GM12878 (cell line): Measurements from ENCODE around the gene MSH3. TPM values are rescaled to one million over a fixed set of nuclear protein-coding genes. Genes with fewer than 3 reads are reported as not detected.

Source experiments
- ATAC-seq: fragments of 200-7000 bp; cut with Tn5 transposase; 3 replicates; pipeline ENCODE4 v1.9.1; 2020; ENCODE audit warnings: mild to moderate bottlenecking, moderate library complexity
- BruUV-seq: library from RNA; stranded (reverse); fragments of 400-500 nt; replicated peaks from 2 replicates; lab custom pipeline; 2021; lab: Mats Ljungman, UMichigan
- CTCF ChIA-PET: fragments of 300-600 bp; sonication (Branson Sonifier 250); formaldehyde crosslinking; extraction: SDS; loops from one replicate; lab custom pipeline; 2021; ENCODE audit warnings: inconsistent platforms; lab: Yijun Ruan, JAX
- POLR2A ChIA-PET: fragments of 350-600 bp; formaldehyde crosslinking; extraction: SDS; loops from one replicate; lab custom pipeline; 2021; ENCODE audit warnings: inconsistent platforms; lab: Charles Lee
- RAD21 ChIA-PET: fragments of 300-600 bp; sonication (Branson Sonifier 250); formaldehyde crosslinking; loops from one replicate; lab custom pipeline; 2023; ENCODE audit warnings: antibody characterized with exemption; ENCODE audit not compliant: unreplicated experiment; lab: Charles Lee
- SMC1A ChIA-PET: fragments of 300-600 bp; sonication (Branson Sonifier 250); formaldehyde crosslinking; loops from one replicate; lab custom pipeline; 2023; ENCODE audit not compliant: unreplicated experiment, uncharacterized antibody; lab: Charles Lee
- DNase-seq: peaks from one replicate; pipeline ENCODE4 v3.0.0-alpha.2; 2011; ENCODE audit warnings: low read depth, low spot score
- FAIRE-seq: peaks from 3 replicates; lab custom pipeline; 2011; peaks lifted over from hg19 to GRCh38; lab: Jason Lieb, UNC
- H2AFZ ChIP-seq: 2 replicates; pipeline ENCODE4 v1.6.0; 2011; ENCODE audit warnings: low read depth, low read length, control low read depth; ENCODE audit not compliant: control insufficient read depth
- H3K27ac ChIP-seq: 2 replicates; pipeline ENCODE4 v1.5.1; 2011; ENCODE audit warnings: control low read depth; ENCODE audit not compliant: control insufficient read depth, insufficient read depth
- H3K27me3 ChIP-seq, 2 experiments: replicated peaks in 1 of 2; 2 replicates each; pipeline versions ENCODE4 v1.6.0 to v1.6.1; 2011; ENCODE audit warnings: low read length in 1 of 2; ENCODE audit not compliant: control insufficient read depth in 2 of 2, insufficient read depth in 2 of 2
- H3K36me3 ChIP-seq, 2 experiments: 2 replicates each; pipeline ENCODE4 v1.5.1; 2011; ENCODE audit warnings: low read length in 1 of 2; ENCODE audit not compliant: control insufficient read depth in 2 of 2, insufficient read depth in 2 of 2
- H3K4me1 ChIP-seq: 2 replicates; pipeline ENCODE4 v1.6.1; 2011; ENCODE audit warnings: mild to moderate bottlenecking, low read length, moderate library complexity, mixed read lengths; ENCODE audit not compliant: control insufficient read depth, insufficient read depth
- H3K4me2 ChIP-seq: 2 replicates; pipeline ENCODE4 v1.6.0; 2011; ENCODE audit warnings: control low read depth; ENCODE audit not compliant: control insufficient read depth, insufficient read depth
- H3K4me3 ChIP-seq: fragments of 200-600 bp; sonication (generic); 2 replicates; pipeline ENCODE4 v1.5.1; 2016
- H3K79me2 ChIP-seq: 2 replicates; pipeline ENCODE4 v1.6.0; 2011; ENCODE audit warnings: low read length; ENCODE audit not compliant: control insufficient read depth, insufficient read depth
- H3K9ac ChIP-seq: 2 replicates; pipeline ENCODE4 v1.8.0; 2011; ENCODE audit warnings: low read length, control low read depth, mixed read lengths; ENCODE audit not compliant: control insufficient read depth, insufficient read depth
- H3K9me3 ChIP-seq: replicated peaks from 3 replicates; pipeline ENCODE4 v1.5.1; 2011; ENCODE audit warnings: mild to moderate bottlenecking, low read length; ENCODE audit not compliant: control insufficient read depth, insufficient read depth
- H4K20me1 ChIP-seq: 2 replicates; pipeline ENCODE4 v1.6.0; 2011; ENCODE audit not compliant: control insufficient read depth, insufficient read depth
- CBX5 ChIP-seq: sonication (generic); IDR thresholded peaks from 2 replicates; pipeline ENCODE4 v1.6.1; 2016; ENCODE audit warnings: low read depth, moderate library complexity, mild to moderate bottlenecking, inconsistent platforms
- DPF2 ChIP-seq: fragments of 450-650 bp; IDR thresholded peaks from 2 replicates; pipeline ENCODE4 v1.6.1; 2017; ENCODE audit warnings: mild to moderate bottlenecking
- PAX5 ChIP-seq: IDR thresholded peaks from 2 replicates; pipeline ENCODE4 v1.6.1; 2011; ENCODE audit warnings: low read depth, low read length, borderline replicate concordance
- POLR2AphosphoS5 ChIP-seq: IDR thresholded peaks from 2 replicates; pipeline ENCODE4 v1.6.1; 2011; ENCODE audit warnings: mild to moderate bottlenecking, low read length, inconsistent platforms
- RUNX3 ChIP-seq: IDR thresholded peaks from 2 replicates; pipeline ENCODE4 v1.6.1; 2012; ENCODE audit warnings: low read length, inconsistent platforms
- WGBS: methylation state at CpG from one replicate; pipeline ENCODE4 v1.1.6; 2016; ENCODE audit warnings: low lambda C conversion rate; ENCODE audit not compliant: insufficient replicate concordance, insufficient coverage; ENCODE audit errors: missing lambda C conversion rate; 5-methylcytosine and 5-hydroxymethylcytosine counted together
- in situ Hi-C: fragments of 300-500 bp; cut with MboI; formaldehyde crosslinking; loops from 9 replicates; pipeline ENCODE4 v1.14.3; 2018; ENCODE audit warnings: mixed read lengths
- intact Hi-C: fragments of 100-400 bp; cut with micrococcal nuclease; formaldehyde crosslinking; loops from one replicate; pipeline ENCODE4 v1.14.2; 2022; ENCODE audit not compliant: unreplicated experiment
- polyA plus RNA-seq, 11 experiments: library from polyadenylated mRNA; depleted of rRNA in 4 of 11; unstranded in 6 of 11; stranded (reverse) in 5 of 11; fragments of >200 nt; fragmentation: Nextera tagmentation in 4 of 11; fragmentation: Illumina TruSeq in 1 of 11; extraction: Ambion mirVana in 4 of 11; extraction: Trizol in 1 of 11; gene quantifications; 1 replicate in 1 of 11; 2 replicates in 10 of 11; pipeline versions ENCODE4 v1.2.1 to v1.2.3, GENCODE V29; 2011 to 2016; ENCODE audit warnings: inconsistent platforms in 2 of 11, missing spikeins in 2 of 11, low read depth in 1 of 11
- total RNA-seq, 4 experiments: library from RNA; depleted of rRNA in 3 of 4; stranded (reverse); fragments of >200 nt in 3 of 4; fragmentation: Illumina TruSeq in 1 of 4; extraction: Trizol in 1 of 4; gene quantifications; 2 replicates each; pipeline versions ENCODE4 v1.2.1 to v1.2.3, GENCODE V29; 2013 to 2021
- TF ChIP-seq, protein P1 (sequence below): IDR thresholded peaks from 2 replicates; pipeline ENCODE4 v1.6.1; 2011; ENCODE audit warnings: low read depth, low read length, improper control_type of control experiment, borderline replicate concordance
- TF ChIP-seq, protein P2 (sequence below): IDR thresholded peaks from 2 replicates; pipeline ENCODE4 v1.6.1; 2011; ENCODE audit warnings: mild to moderate bottlenecking, low read depth, low read length, moderate library complexity; ENCODE audit not compliant: insufficient replicate concordance
- TF ChIP-seq, protein P3 (sequence below): IDR thresholded peaks from 2 replicates; pipeline ENCODE4 v1.6.1; 2012; ENCODE audit warnings: low read depth, low read length, improper control_type of control experiment

Gene MSH3
- total and polyA plus RNA-seq, 10 of the 15 experiments (the other 5 are each of a cell fraction or from before 2014, with no cell fraction given): 4.7 to 17.5 (median 12.2) TPM

DNA sequence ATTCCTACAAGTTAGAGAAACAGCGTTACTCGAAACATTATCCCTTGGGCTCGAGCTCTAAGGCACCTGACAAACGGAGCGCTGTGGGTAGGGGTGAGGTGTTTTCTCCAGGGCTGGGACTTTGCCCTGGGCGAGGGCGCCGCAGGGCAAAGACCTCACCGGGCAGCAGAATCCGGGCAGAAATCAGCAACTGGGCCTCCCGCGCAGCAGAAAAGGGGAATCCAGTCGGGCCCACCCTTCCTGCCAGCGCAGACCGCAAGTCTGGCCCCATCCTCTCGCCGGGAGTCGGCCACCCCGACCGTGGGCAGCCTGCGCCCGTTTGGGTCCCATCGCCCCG is 430 bp upstream of the MSH3 start:
- CTCF ChIA-PET: interaction anchor here (0.6 to 2.4 kb wide), 2 partner anchors 18 to 174 kb away, joined by 4 to 8 read pairs; no protein-coding TSS in a partner anchor

More for the DNA sequence above, 430 bp upstream of the MSH3 start:
- H3K27ac ChIP-seq: peak overlapping the region; percentile 87
- ChIA-PET RAD21 (interaction anchor here (0.9 kb wide), 1 partner anchor 14 kb away, joined by 3 read pairs; no protein-coding TSS in a partner anchor), POLR2A (no interaction called here), SMC1A (interaction anchor here (1.4 to 6.2 kb wide), 3 partner anchors 15 to 172 kb away, joined by 3 to 37 read pairs (median 4); no protein-coding TSS in a partner anchor)
- peak overlapping the region; percentile 96 for H3K4me3 ChIP-seq
- H3K9me3 ChIP-seq: no peaks in the 10 kb centered on the region; the same call in 2 of the 3 replicates
- BruUV-seq: no TSS peak
- H3K9ac ChIP-seq: peak overlapping the region; percentile 96
- no peaks in the 10 kb centered on the region for H4K20me1 ChIP-seq
- TF ChIP-seq, protein P1, sequence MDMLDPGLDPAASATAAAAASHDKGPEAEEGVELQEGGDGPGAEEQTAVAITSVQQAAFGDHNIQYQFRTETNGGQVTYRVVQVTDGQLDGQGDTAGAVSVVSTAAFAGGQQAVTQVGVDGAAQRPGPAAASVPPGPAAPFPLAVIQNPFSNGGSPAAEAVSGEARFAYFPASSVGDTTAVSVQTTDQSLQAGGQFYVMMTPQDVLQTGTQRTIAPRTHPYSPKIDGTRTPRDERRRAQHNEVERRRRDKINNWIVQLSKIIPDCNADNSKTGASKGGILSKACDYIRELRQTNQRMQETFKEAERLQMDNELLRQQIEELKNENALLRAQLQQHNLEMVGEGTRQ: no peak
- no peak for TF ChIP-seq PAX5
- TF ChIP-seq, protein P2, sequence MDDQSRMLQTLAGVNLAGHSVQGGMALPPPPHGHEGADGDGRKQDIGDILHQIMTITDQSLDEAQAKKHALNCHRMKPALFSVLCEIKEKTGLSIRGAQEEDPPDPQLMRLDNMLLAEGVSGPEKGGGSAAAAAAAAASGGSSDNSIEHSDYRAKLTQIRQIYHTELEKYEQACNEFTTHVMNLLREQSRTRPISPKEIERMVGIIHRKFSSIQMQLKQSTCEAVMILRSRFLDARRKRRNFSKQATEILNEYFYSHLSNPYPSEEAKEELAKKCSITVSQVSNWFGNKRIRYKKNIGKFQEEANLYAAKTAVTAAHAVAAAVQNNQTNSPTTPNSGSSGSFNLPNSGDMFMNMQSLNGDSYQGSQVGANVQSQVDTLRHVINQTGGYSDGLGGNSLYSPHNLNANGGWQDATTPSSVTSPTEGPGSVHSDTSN: no peak
- TF ChIP-seq RUNX3: peak; percentile 45; the same call in 1 of the 2 replicates
- TF ChIP-seq, protein P3, sequence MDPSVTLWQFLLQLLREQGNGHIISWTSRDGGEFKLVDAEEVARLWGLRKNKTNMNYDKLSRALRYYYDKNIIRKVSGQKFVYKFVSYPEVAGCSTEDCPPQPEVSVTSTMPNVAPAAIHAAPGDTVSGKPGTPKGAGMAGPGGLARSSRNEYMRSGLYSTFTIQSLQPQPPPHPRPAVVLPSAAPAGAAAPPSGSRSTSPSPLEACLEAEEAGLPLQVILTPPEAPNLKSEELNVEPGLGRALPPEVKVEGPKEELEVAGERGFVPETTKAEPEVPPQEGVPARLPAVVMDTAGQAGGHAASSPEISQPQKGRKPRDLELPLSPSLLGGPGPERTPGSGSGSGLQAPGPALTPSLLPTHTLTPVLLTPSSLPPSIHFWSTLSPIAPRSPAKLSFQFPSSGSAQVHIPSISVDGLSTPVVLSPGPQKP: no peak
- TF ChIP-seq POLR2AphosphoS5: 0 out of 2 replicates have a peak, but pooled peaks have one; percentile 44
- TF ChIP-seq DPF2: no peak
- no peak for TF ChIP-seq CBX5
- WGBS: under 1% methylated on average over 24 of the region's 24 CpGs
- FAIRE-seq: no peak
- H3K4me2 ChIP-seq: peak overlapping the region; percentile 91
- no peaks in the 10 kb centered on the region; the same call in 1 of the 2 replicates for H3K4me1 ChIP-seq
- H2AFZ ChIP-seq: no peak overlapping the region; the same call in 1 of the 2 replicates
- H3K79me2 ChIP-seq: peaks cover 29% of the 10 kb centered on the region
- in situ Hi-C loops (no loop called here), intact Hi-C loops (loop anchor here (10.0 kb wide), 1 partner anchor 1039 kb away; the partner anchor contains the start of gene TENT2)
- H3K36me3 ChIP-seq: peaks cover 0 to 6% of the 10 kb centered on the region in 2 experiments; a peak in 1 of 4 replicates
- no peaks in the 10 kb centered on the region for H3K27me3 ChIP-seq
- DNase-seq: no peak
- ATAC-seq: peak; percentile 1; the same call in 2 of the 3 replicates
